SK-N-SH treated with all-trans-retinoic acid at 6 μM for 48 hours (cell line): ENCODE measurements around the gene KIF2A.

Source experiments
- ARNTL ChIP-seq: fragments of 450-650 bp; formaldehyde crosslinking; IDR thresholded peaks from 2 replicates; pipeline ENCODE4 v1.5.0; 2020; ENCODE audit warnings: low read depth, mild to moderate bottlenecking, moderate library complexity, borderline replicate concordance
- BACH2 ChIP-seq: fragments of 250-450 bp; sonication (Bioruptor Pico); IDR thresholded peaks from 2 replicates; pipeline ENCODE4 v1.9.0; 2021; ENCODE audit warnings: mild to moderate bottlenecking, borderline replicate concordance
- CREB5 ChIP-seq: fragments of 250-450 bp; sonication (Bioruptor Pico); IDR thresholded peaks from 2 replicates; pipeline ENCODE4 v1.5.1; 2020; ENCODE audit warnings: low read depth, mild to moderate bottlenecking, moderate library complexity
- OSR1 ChIP-seq: fragments of 250-450 bp; sonication (Bioruptor Pico); IDR thresholded peaks from 2 replicates; pipeline ENCODE4 v1.8.0; 2022; ENCODE audit warnings: moderate library complexity, mild to moderate bottlenecking, inconsistent platforms
- POU6F1 ChIP-seq: fragments of 250-450 bp; sonication (Bioruptor Pico); IDR thresholded peaks from 2 replicates; pipeline ENCODE4 v1.8.0; 2021; ENCODE audit warnings: low read depth, mild to moderate bottlenecking, moderate library complexity, borderline replicate concordance
- PPARA ChIP-seq: fragments of 250-450 bp; sonication (Bioruptor Pico); IDR thresholded peaks from 2 replicates; pipeline ENCODE4 v1.5.0; 2020; ENCODE audit warnings: mild to moderate bottlenecking, borderline replicate concordance
- RARB ChIP-seq: fragments of 250-450 bp; sonication (Bioruptor Pico); IDR thresholded peaks from 2 replicates; pipeline ENCODE4 v1.8.0; 2021; ENCODE audit warnings: mild to moderate bottlenecking, moderate library complexity
- SNAI2 ChIP-seq: fragments of 250-450 bp; sonication (Bioruptor Pico); IDR thresholded peaks from 2 replicates; pipeline ENCODE4 v1.5.0; 2020; ENCODE audit warnings: mild to moderate bottlenecking, moderate library complexity
- TOX ChIP-seq: fragments of 250-450 bp; sonication (Bioruptor Pico); IDR thresholded peaks from 2 replicates; pipeline ENCODE4 v1.8.0; 2021; ENCODE audit warnings: mild to moderate bottlenecking, moderate library complexity, borderline replicate concordance
- ZFP30 ChIP-seq: fragments of 450-650 bp; formaldehyde crosslinking; IDR thresholded peaks from 2 replicates; pipeline ENCODE4 v1.5.0; 2022; ENCODE audit warnings: mild to moderate bottlenecking, moderate library complexity
- ZNF70 ChIP-seq: fragments of 450-650 bp; formaldehyde crosslinking; IDR thresholded peaks from 2 replicates; pipeline ENCODE4 v1.5.0; 2020; ENCODE audit warnings: mild to moderate bottlenecking, moderate library complexity
- TF ChIP-seq, protein P1 (sequence below): fragments of 250-450 bp; sonication (Bioruptor Pico); IDR thresholded peaks from 2 replicates; pipeline ENCODE4 v1.8.0; 2020; ENCODE audit warnings: mild to moderate bottlenecking, moderate library complexity, borderline replicate concordance

GRCh38 chr5:62385816-62386400, 79.9 kb downstream of the KIF2A start:
- TF ChIP-seq ZFP30 (CRISPR knock-in tag) (no peak), POU6F1 (CRISPR knock-in tag) (no peak), PPARA (CRISPR knock-in tag) (no peak), TOX (CRISPR knock-in tag) (no peak), ARNTL (CRISPR knock-in tag) (no peak), CREB5 (CRISPR knock-in tag) (no peak), SNAI2 (CRISPR knock-in tag) (no peak), OSR1 (CRISPR knock-in tag) (no peak), ZNF70 (CRISPR knock-in tag) (no peak), BACH2 (no peak), RARB (CRISPR knock-in tag) (no peak)
- TF ChIP-seq, protein P1, sequence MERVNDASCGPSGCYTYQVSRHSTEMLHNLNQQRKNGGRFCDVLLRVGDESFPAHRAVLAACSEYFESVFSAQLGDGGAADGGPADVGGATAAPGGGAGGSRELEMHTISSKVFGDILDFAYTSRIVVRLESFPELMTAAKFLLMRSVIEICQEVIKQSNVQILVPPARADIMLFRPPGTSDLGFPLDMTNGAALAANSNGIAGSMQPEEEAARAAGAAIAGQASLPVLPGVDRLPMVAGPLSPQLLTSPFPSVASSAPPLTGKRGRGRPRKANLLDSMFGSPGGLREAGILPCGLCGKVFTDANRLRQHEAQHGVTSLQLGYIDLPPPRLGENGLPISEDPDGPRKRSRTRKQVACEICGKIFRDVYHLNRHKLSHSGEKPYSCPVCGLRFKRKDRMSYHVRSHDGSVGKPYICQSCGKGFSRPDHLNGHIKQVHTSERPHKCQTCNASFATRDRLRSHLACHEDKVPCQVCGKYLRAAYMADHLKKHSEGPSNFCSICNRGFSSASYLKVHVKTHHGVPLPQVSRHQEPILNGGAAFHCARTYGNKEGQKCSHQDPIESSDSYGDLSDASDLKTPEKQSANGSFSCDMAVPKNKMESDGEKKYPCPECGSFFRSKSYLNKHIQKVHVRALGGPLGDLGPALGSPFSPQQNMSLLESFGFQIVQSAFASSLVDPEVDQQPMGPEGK (CRISPR knock-in tag), result no peak
